ENCODE measurements around the gene CD200R1L. TPM values are rescaled to one million over a fixed set of nuclear protein-coding genes. Genes with fewer than 3 reads are reported as not detected.

Gene CD200R1L
- polyA plus RNA-seq, 1 of the 3 experiments (the other 2 are of a cell fraction) = not detected

DNA sequence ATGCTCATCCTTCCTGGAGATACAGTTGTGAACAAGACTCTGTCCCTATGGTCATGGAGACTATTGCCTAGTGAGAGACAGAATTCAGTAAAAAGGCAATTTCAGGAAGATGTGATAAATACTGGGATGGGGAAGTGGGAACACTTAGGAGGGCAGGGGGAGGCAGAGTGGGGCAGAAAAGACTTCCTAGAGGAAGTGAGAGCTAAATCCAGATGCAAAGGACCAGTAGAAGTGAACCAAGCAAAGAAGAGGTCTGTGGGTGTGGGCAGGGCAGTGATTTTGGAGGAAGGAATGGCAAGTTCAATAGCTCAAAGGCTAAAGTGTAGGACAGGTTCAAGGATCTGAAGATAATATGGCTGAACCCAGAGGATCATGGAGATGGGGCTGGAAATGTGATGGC, 68.9 kb downstream of the CD200R1L start (continued):
- TF ChIP-seq, protein P1, sequence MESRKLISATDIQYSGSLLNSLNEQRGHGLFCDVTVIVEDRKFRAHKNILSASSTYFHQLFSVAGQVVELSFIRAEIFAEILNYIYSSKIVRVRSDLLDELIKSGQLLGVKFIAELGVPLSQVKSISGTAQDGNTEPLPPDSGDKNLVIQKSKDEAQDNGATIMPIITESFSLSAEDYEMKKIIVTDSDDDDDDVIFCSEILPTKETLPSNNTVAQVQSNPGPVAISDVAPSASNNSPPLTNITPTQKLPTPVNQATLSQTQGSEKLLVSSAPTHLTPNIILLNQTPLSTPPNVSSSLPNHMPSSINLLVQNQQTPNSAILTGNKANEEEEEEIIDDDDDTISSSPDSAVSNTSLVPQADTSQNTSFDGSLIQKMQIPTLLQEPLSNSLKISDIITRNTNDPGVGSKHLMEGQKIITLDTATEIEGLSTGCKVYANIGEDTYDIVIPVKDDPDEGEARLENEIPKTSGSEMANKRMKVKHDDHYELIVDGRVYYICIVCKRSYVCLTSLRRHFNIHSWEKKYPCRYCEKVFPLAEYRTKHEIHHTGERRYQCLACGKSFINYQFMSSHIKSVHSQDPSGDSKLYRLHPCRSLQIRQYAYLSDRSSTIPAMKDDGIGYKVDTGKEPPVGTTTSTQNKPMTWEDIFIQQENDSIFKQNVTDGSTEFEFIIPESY (IDR thresholded peaks at IDR 0.05; ENCODE audit: borderline replicate concordance, low read depth) = no peak
- TF ChIP-seq GABPA (IDR thresholded peaks at IDR 0.05; ENCODE audit: low read depth) = no peak
- no peak for TF ChIP-seq TEAD4 (IDR thresholded peaks at IDR 0.05; ENCODE audit: borderline replicate concordance, insufficient read depth)
- TF ChIP-seq, protein P2, sequence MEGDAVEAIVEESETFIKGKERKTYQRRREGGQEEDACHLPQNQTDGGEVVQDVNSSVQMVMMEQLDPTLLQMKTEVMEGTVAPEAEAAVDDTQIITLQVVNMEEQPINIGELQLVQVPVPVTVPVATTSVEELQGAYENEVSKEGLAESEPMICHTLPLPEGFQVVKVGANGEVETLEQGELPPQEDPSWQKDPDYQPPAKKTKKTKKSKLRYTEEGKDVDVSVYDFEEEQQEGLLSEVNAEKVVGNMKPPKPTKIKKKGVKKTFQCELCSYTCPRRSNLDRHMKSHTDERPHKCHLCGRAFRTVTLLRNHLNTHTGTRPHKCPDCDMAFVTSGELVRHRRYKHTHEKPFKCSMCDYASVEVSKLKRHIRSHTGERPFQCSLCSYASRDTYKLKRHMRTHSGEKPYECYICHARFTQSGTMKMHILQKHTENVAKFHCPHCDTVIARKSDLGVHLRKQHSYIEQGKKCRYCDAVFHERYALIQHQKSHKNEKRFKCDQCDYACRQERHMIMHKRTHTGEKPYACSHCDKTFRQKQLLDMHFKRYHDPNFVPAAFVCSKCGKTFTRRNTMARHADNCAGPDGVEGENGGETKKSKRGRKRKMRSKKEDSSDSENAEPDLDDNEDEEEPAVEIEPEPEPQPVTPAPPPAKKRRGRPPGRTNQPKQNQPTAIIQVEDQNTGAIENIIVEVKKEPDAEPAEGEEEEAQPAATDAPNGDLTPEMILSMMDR (IDR thresholded peaks at IDR 0.05) = no peak
- TF ChIP-seq NRF1 (IDR thresholded peaks at IDR 0.05; ENCODE audit: low read depth, low read length) = no peak

DNA sequence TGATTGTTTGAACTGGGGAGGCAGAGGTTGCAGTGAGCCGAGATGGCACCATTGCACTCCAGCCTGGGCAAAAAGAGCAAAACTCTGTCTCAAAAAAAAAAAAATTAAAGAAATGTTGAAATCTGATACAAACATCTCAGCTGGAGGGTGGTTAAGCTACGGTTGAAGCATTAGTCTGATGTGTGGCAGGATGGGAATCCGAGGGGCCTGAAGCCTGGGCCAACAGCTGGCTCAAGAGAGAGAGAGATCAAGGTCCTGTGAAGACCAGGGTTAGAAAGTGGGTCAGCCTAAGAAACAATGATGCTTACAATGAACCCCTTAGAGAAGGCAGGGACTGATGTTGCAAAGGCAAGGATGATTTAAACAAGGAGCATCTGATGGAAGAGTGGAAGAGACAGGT, 69.8 kb downstream of the CD200R1L start:
- Histone ChIP-seq H3K9me3 (no peaks in the 10 kb centered on the region), H3K27ac (ENCODE audit: low read depth in 2 of 2, low read length in 1 of 2) (no peak overlapping the region), H3K27me3 (ENCODE audit: insufficient read depth) (no peaks in the 10 kb centered on the region), H3K9me2 (no peaks in the 10 kb centered on the region), H3K4me2 (no peak overlapping the region), H3K79me2 (ENCODE audit: insufficient read depth) (no peaks in the 10 kb centered on the region), H3K4me3 (ENCODE audit: low read depth in 2 of 2, low read length in 1 of 2) (no peak overlapping the region), H3K36me3 (replicated peaks in 1 of 2; ENCODE audit: control insufficient read depth in 1 of 2, insufficient read depth in 2 of 2, low read length in 1 of 2) (no peaks in the 10 kb centered on the region), H2AFZ (ENCODE audit: low read depth) (no peak overlapping the region), H3K4me1 (ENCODE audit: control insufficient read depth in 1 of 2, insufficient read depth in 2 of 2, low read depth in 1 of 2, low read length in 1 of 2) (peaks cover 0 to 34% of the 10 kb centered on the region in 2 experiments; a peak in 2 of 4 replicates), H4K20me1 (ENCODE audit: insufficient read depth) (no peaks in the 10 kb centered on the region), H3K9ac (no peak overlapping the region), H3F3A (replicated peaks; ENCODE audit: insufficient read depth) (peaks cover 25% of the 10 kb centered on the region)
- DNase-seq = no peak
- CTCF ChIA-PET = no interaction called here
- POLR2A ChIA-PET = no interaction called here
- WGBS (ENCODE audit: low lambda C conversion rate) = 62% methylated on average over 3 of the region's 3 CpGs
- no peak for TF ChIP-seq NFIC (IDR thresholded peaks at IDR 0.05; ENCODE audit: borderline replicate concordance)
- no peak for TF ChIP-seq SMC3 (IDR thresholded peaks at IDR 0.05; ENCODE audit: low read depth, low read length)
- TF ChIP-seq, protein P3, sequence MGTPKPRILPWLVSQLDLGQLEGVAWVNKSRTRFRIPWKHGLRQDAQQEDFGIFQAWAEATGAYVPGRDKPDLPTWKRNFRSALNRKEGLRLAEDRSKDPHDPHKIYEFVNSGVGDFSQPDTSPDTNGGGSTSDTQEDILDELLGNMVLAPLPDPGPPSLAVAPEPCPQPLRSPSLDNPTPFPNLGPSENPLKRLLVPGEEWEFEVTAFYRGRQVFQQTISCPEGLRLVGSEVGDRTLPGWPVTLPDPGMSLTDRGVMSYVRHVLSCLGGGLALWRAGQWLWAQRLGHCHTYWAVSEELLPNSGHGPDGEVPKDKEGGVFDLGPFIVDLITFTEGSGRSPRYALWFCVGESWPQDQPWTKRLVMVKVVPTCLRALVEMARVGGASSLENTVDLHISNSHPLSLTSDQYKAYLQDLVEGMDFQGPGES (IDR thresholded peaks at IDR 0.05; ENCODE audit: low read depth, low read length) = no peak
- TF ChIP-seq CHD2 (IDR thresholded peaks at IDR 0.05; ENCODE audit: low read length, partially characterized antibody) = no peak
- no peak for TF ChIP-seq TAF1 (IDR thresholded peaks at IDR 0.05; ENCODE audit: borderline replicate concordance, low read depth, low read length)
- no peak for TF ChIP-seq RXRA (IDR thresholded peaks at IDR 0.05; ENCODE audit: borderline replicate concordance, low read depth)
- TF ChIP-seq SIN3A (IDR thresholded peaks at IDR 0.05; ENCODE audit: borderline replicate concordance, low read depth, low read length) = no peak
- no peak for TF ChIP-seq FOXM1 (IDR thresholded peaks at IDR 0.05; ENCODE audit: low read depth)
- TF ChIP-seq JUND (IDR thresholded peaks at IDR 0.05) = no peak
- TF ChIP-seq, protein P4, sequence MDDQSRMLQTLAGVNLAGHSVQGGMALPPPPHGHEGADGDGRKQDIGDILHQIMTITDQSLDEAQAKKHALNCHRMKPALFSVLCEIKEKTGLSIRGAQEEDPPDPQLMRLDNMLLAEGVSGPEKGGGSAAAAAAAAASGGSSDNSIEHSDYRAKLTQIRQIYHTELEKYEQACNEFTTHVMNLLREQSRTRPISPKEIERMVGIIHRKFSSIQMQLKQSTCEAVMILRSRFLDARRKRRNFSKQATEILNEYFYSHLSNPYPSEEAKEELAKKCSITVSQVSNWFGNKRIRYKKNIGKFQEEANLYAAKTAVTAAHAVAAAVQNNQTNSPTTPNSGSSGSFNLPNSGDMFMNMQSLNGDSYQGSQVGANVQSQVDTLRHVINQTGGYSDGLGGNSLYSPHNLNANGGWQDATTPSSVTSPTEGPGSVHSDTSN (IDR thresholded peaks at IDR 0.05) = no peak
- TF ChIP-seq FOXJ3 (CRISPR knock-in tag; IDR thresholded peaks at IDR 0.05) = no peak
- TF ChIP-seq, protein P1 (IDR thresholded peaks at IDR 0.05; ENCODE audit: borderline replicate concordance, low read depth) = no peak
- TF ChIP-seq, protein P5, sequence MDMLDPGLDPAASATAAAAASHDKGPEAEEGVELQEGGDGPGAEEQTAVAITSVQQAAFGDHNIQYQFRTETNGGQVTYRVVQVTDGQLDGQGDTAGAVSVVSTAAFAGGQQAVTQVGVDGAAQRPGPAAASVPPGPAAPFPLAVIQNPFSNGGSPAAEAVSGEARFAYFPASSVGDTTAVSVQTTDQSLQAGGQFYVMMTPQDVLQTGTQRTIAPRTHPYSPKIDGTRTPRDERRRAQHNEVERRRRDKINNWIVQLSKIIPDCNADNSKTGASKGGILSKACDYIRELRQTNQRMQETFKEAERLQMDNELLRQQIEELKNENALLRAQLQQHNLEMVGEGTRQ (IDR thresholded peaks at IDR 0.05; ENCODE audit: borderline replicate concordance, low read depth, low read length) = no peak
- no peak for TF ChIP-seq TCF12 (IDR thresholded peaks at IDR 0.05)
- no peak for TF ChIP-seq POLR2AphosphoS5 (IDR thresholded peaks at IDR 0.05; ENCODE audit: low read depth, low read length)
- no peak for TF ChIP-seq ELF1 (IDR thresholded peaks at IDR 0.05)
- TF ChIP-seq EP300 (IDR thresholded peaks at IDR 0.05; ENCODE audit: borderline replicate concordance in 1 of 2, low read depth in 1 of 2, low read length in 1 of 2) = no peak
